ENCODE data around the gene ANKRD63. TPM values are rescaled to one million over a fixed set of nuclear protein-coding genes. Genes with fewer than 3 reads are reported as not detected.

The ANKRD63 gene
- total RNA-seq, 1 experiment from 2014 or later: not detected

DNA sequence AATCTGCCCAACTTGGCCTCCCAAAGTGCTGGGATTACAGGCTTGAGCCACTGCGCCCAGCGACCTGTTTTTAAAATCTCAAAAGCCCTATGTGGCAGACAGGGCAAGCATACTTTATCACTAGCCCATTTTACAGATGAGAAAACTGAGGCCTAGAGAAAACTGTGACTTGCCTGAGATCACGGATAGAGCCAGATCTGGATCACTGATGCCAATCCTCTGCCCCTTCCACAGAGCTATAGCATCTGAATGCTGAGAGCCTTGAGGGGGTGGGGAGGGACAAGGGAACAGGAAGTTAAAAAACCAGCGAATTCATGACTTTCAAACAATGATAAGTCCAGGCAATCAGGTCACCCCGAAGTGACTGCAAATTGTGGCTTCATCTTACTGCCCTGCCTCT lies 7.3 kb downstream of the ANKRD63 start:
- Mint-ChIP-seq H3K36me3 (ENCODE audit: insufficient read depth, unreplicated experiment) (peaks cover 17% of the 10 kb centered on the region), H3K27me3 (ENCODE audit: insufficient read depth, unreplicated experiment) (no peaks in the 10 kb centered on the region), H3K4me3 (ENCODE audit: unreplicated experiment) (no peak overlapping the region), H3K4me1 (ENCODE audit: insufficient read depth, unreplicated experiment) (no peaks in the 10 kb centered on the region), H3K9me3 (ENCODE audit: unreplicated experiment) (no peaks in the 10 kb centered on the region), H3K27ac (ENCODE audit: low read depth, unreplicated experiment) (no peak overlapping the region)
- CTCF ChIA-PET: interaction anchor here (0.6 to 14.7 kb wide), 17 partner anchors 14 to 372 kb away, joined by 3 to 657 read pairs (median 36); partner anchors contain the start of genes CCDC9B, DISP2, PAK6 and PLCB2
- no peak for TF ChIP-seq CTCF (IDR thresholded peaks at IDR 0.05; ENCODE audit: unreplicated experiment)
- POLR2A ChIA-PET: interaction anchor here (1.2 to 1.3 kb wide), 2 partner anchors 35 to 62 kb away, joined by 3 read pairs; no protein-coding TSS in a partner anchor
- no peak for DNase-seq (ENCODE audit: unreplicated experiment)
- intact Hi-C loops (cut with micrococcal nuclease): loop anchor here (10.0 kb wide), 2 partner anchors 171 to 491 kb away; partner anchors contain the start of genes BMF and FSIP1
- BruUV-seq (replicated peaks): no TSS peak

- no peaks in the 10 kb centered on the region for H3K9me3 Mint-ChIP-seq (ENCODE audit: unreplicated experiment)
- ChIA-PET POLR2A (interaction anchor here (0.7 to 1.5 kb wide), 7 partner anchors 35 to 229 kb away, joined by 3 to 17 read pairs (median 4); partner anchors contain the start of gene PAK6), CTCF (interaction anchor here (0.5 to 14.7 kb wide), 65 partner anchors 8 to 844 kb away, joined by 3 to 657 read pairs (median 5); partner anchors contain the start of genes ANKRD63, CCDC9B, IVD and PAK6)
- intact Hi-C loops (cut with micrococcal nuclease): loop anchor here (1.0 to 10.0 kb wide), 5 partner anchors 34 to 490 kb away; partner anchors contain the start of genes BMF and FSIP1
- DNase-seq (ENCODE audit: unreplicated experiment): peak; percentile 80
- H3K4me3 Mint-ChIP-seq (ENCODE audit: unreplicated experiment): no peak overlapping the region
- peaks cover 17% of the 10 kb centered on the region for H3K36me3 Mint-ChIP-seq (ENCODE audit: insufficient read depth, unreplicated experiment)
- BruUV-seq (replicated peaks): no TSS peak
- TF ChIP-seq CTCF (IDR thresholded peaks at IDR 0.05; ENCODE audit: unreplicated experiment): peak; percentile 100
- H3K27me3 Mint-ChIP-seq (ENCODE audit: insufficient read depth, unreplicated experiment): no peaks in the 10 kb centered on the region
- no peak overlapping the region for H3K27ac Mint-ChIP-seq (ENCODE audit: low read depth, unreplicated experiment)
- no peaks in the 10 kb centered on the region for H3K4me1 Mint-ChIP-seq (ENCODE audit: insufficient read depth, unreplicated experiment)
These were observed 8.3 kb downstream of the ANKRD63 start for GRCh38 chr15:40274350-40275274.

DNA sequence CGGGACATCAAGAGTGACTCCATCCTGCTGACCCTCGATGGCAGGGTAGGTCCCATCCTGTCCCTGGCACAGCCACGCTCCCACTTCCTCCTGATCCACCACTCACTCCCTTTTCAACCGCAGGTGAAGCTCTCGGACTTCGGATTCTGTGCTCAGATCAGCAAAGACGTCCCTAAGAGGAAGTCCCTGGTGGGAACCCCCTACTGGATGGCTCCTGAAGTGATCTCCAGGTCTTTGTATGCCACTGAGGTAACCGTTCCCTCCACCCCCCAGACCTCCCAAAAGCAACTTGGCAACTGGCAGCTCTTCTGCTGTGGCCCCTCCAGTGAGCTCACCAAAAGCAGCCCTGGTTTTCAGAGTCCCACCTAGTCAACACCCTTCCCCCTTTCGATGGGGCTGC lies 9.4 kb downstream of the ANKRD63 start:
- Mint-ChIP-seq H3K36me3 (ENCODE audit: insufficient read depth, unreplicated experiment) (peaks cover 17% of the 10 kb centered on the region), H3K27me3 (ENCODE audit: insufficient read depth, unreplicated experiment) (no peaks in the 10 kb centered on the region), H3K9me3 (ENCODE audit: unreplicated experiment) (no peaks in the 10 kb centered on the region), H3K4me1 (ENCODE audit: insufficient read depth, unreplicated experiment) (no peaks in the 10 kb centered on the region), H3K27ac (ENCODE audit: low read depth, unreplicated experiment) (no peak overlapping the region), H3K4me3 (ENCODE audit: unreplicated experiment) (no peak overlapping the region)
- no peak for DNase-seq (ENCODE audit: unreplicated experiment)
- BruUV-seq (replicated peaks): no TSS peak
- POLR2A ChIA-PET: interaction anchor here (0.5 to 2.2 kb wide), 7 partner anchors 32 to 228 kb away, joined by 3 to 7 read pairs (median 5); partner anchors contain the start of gene PAK6
- CTCF ChIA-PET: interaction anchor here (0.6 to 14.7 kb wide), 29 partner anchors 10 to 1738 kb away, joined by 3 to 657 read pairs (median 13); partner anchors contain the start of genes ANKRD63, CCDC9B, IVD and PAK6
- no peak for TF ChIP-seq CTCF (IDR thresholded peaks at IDR 0.05; ENCODE audit: unreplicated experiment)
- intact Hi-C loops (cut with micrococcal nuclease): loop anchor here (10.0 kb wide), 2 partner anchors 169 to 489 kb away; partner anchors contain the start of genes BMF and FSIP1
